HG03354 (cell line): ENCODE measurements around the gene PCNX2.

ENCODE experiments used
- ATAC-seq: cut with Tn5 transposase; IDR thresholded peaks from one replicate; pipeline ENCODE4 v1.9.1; 2021; ENCODE audit warnings: mild to moderate bottlenecking; ENCODE audit not compliant: unreplicated experiment, poor library complexity, severe bottlenecking

PCNX2 gene

DNA sequence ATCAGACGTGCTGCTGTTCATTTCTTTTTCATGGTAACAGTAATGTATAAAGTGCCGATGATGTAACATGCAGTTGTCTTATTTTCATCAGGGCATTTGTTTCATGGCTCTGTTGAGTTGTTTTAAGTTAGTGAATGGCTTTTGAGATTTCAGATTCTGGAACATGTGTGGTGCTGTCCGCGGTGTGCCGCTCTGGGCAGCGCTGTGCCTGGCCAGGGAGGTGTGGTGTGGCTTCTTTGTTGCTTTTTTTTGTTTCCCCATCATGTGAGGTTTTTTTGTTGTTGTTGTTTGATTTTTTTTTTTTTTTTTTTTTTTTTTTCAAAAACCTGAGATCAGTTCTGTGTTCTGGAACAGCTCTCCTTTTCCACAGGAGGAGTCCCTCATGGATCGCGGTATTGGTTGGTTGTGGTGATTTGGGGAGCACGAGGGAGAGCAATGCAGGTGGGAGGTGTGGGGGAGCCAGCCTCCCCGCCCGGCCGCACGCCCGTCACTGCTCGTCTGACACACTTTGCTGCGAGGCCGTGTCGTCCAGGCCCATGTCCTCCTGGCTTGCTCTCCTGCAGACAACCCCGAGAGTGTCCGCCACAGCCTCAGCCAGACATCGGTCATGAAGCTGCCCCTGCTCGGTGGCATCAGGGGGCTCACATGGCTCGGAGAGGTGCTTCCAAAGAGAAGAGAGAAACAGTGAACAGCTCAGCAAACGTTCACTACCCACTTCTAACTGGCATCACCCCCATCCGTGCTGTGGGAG, 311.5 kb downstream of the PCNX2 start:
- no peak for ATAC-seq

GRCh38 chr1:232983375-232983774, 312.1 kb downstream of the PCNX2 start:
- no peak for ATAC-seq

DNA sequence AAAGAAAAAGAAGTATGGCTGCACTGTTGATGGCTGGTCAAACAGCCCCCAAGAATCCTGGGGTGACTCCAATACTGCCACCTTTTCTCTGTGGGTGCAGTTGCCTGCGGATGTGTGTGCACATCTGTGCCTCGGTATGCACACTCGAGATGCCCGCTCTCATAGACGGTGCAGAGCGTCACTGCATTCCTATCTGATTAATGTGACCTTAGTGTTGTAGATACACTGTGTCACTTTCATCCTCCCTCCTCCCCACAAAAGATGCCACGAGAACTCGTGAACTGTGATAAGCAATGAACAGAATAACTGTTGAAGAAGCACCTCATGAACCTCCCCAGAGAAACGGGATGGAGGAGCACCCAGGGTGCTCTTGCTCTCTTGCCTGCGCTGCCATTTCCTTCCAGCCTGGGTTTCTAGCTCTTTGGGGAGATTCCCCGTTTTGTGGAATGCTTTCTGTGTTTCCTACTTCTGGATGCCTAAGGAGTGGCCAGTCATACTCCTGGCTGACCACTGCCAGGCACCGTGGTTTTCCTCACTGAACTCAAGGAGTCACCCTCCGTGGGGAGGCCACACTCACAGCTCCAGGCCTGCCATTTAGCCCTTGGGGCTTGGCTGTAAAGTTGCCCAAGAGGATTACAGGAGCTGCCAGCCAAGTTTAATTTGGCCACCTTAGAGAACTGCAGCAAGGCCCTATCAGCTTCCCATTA, 313.1 kb downstream of the PCNX2 start:
- no peak for ATAC-seq

DNA sequence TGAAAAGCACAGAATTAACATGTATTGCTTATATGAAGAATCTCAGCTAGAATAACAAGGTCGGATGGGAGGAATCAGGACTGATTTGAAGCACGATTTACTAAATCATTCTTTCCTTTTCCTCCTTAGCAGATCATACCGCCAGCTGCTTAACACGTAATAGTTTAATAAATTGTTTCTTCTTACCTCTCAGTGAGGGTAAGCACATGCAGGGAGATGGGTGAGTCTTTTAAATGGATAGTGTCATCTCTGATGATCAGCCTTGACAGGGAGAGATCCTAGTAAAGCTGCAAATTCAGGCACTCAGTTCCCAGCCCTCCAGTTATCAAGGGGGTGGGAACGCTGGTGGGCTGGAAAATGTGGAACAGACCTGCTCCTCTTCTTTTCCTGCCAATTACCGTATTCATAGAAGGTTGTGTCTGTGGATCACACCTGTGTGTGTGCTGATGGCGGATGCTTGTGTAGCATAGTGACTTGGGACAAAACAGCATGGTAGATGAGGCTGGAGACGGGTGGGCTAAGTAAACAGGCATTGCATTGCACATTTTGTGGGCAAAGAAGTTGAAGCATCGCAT, 314.5 kb downstream of the PCNX2 start:
- no peak for ATAC-seq

GRCh38 chr1:232980355-232980978, 315.1 kb downstream of the PCNX2 start:
- no peak for ATAC-seq

GRCh38 chr1:232979558-232979957, 316.0 kb downstream of the PCNX2 start:
- ATAC-seq = no peak

GRCh38 chr1:232978815-232979214, 316.7 kb downstream of the PCNX2 start:
- no peak for ATAC-seq

DNA sequence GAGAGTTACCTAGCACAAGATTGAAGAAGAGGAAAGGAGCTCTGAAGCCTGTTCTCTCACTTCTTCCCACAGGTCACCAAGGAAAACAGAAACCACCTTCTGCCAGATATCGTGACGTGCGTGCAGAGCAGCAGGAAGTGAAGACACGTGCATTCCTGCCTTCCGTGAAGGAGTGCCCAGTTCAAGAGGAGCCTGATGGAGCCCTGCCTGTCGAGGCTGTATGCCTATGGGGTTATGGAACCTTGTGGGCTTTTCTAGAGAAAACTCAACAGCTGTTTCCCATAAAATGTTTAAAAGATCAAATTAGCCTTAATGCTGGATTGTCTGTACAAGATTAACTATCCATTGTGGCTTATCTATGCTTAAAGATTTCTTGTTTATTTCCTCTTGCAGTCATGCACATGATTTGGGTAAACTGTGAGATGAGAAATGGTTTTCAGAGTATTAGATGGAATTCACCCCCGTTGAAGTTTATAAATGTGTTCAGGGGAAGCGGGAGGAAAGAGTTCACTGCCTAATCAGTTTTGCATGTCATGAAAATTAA, 317.4 kb downstream of the PCNX2 start:
- ATAC-seq = no peak

- no peak for ATAC-seq
Measured at GRCh38 chr1:232974971-232975370, 320.6 kb downstream of the PCNX2 start.

DNA sequence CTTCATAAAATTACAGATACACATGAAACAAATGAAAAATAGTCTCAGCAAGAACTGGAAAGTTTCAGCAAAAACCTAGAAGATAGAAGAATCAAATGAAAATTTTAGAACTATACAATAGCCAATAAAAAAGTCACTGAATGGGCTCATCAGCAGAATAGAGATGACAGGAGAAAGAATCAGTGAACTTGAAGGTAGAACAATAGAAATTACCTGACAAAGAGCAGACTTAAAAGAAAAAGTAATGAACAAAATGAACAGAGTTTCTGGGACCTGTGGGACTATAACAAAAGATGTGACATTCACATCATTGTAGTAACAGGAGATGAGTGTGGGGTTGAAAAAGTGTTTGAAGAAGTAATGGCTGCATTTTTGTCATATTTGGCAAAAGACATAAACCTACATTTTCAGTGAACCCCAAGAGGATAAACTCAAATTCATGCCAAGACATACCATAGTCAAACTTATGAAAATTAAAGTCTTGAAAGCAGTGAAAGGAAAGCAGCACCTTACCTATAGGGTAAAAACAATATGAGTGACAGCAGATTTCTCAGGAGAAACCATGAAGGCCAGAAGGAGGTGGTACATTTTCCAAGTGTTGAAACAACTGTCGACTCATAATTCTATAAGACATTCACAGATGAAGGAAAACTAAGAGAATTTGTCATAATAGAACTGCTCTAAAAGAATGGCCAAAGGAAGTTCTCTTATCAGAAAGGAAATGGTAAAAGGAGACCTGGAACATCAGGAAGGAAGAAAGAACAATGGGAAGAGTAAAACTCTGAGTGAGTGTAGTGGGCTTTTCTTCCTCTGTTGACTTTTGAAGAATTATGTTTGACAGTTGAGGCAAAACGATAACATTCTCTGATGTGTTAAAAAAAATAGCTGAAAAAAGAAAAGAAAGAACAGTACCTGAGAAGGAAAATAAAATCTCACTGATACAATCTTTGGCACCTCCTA, 321.6 kb downstream of the PCNX2 start:
- no peak for ATAC-seq

DNA sequence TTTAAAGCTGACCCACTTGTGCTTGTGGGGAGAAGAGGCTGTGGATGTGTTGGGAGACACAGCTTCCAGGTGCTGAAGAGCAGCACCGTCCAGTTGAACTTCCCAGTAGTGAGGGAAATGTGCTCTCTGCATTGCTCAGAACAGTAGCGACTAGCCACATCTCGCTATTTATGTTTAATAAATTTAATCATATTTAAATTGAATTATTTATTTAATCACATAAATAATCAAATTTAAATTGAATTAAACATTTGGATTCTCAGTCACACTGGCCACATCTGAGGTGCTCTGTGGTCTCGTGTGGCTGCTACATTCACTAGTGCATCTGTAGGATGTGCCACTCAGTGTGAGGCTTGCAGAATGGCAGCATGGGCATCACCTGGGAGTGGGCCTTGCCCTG, 325.0 kb downstream of the PCNX2 start:
- no peak for ATAC-seq

DNA sequence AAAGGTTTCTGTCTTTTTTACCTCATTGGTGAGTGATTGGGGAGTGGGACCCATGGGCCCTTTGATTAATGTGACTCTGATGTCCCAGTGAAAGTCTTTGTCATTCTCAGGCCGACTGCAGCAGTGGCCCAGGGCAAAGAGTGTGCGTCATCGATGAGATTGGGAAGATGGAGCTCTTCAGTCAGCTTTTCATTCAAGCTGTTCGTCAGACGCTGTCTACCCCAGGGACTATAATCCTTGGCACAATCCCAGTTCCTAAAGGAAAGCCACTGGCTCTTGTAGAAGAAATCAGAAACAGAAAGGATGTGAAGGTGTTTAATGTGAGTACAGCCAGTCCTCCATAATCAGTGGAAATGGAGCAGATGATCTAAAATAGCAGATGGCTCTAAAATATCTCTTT, 325.7 kb downstream of the PCNX2 start:
- ATAC-seq = no peak

GRCh38 chr1:232968965-232969364, 326.6 kb downstream of the PCNX2 start:
- ATAC-seq = no peak

DNA sequence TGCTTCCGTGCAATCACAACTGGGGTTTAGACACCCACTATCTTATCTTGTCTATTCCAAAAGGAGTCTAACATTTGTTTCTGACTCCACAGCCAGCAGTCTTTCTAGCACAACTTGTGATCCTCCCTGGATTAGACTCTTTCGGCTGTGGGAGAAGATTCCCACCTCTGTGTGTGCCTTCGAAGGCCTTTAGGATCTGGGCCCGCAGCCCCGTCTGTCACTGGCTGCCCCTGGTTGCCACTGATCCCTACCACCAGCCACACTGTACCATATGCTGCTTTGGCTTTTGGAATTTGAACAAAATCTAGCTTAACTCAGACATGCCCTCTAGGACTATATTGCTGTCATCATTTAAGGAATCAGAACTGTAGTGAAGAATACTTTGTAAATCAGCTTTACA, 327.1 kb downstream of the PCNX2 start:
- no peak for ATAC-seq

DNA sequence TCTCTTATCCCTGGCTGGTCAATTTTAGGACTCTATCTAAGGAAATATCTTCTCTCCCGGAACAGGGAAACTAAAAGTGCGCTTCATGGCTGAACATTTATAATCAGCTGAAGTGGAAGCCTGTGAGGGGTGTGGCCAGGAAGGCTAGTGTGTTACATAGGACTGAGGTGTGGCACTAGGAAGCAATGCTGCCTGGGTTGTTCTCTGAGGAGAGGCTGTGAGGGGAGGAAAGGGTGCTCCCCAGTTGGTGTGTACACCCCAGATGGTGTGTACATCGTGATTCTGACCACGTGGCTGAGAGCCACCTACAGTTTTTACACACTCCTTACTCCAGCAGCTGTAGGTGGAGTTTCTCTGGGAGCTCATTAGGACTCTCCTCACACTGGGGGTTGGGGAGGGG, 328.9 kb downstream of the PCNX2 start:
- no peak for ATAC-seq

GRCh38 chr1:232965912-232966217, 329.7 kb downstream of the PCNX2 start:
- ATAC-seq = no peak

- no peak for ATAC-seq
Measured at GRCh38 chr1:232965124-232965911, 330.2 kb downstream of the PCNX2 start.

DNA sequence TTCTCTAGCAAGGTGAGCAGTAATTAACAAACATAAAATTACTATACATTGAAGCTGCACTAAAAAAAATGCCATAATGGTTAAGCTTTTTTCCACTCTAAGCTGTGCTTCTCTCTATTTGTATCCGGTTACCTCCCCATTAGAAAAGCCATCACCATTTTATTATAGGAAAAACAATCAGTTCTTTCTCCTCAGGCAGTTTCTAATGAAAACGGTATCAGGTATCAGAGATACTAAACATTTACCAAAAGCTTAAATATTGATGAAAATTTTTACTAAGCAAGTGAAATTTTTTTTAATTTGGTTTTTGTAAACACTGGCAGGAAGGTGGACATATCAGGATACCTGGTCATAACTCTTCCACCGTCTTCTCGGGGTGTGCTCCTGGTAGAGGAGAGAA, 330.9 kb downstream of the PCNX2 start:
- ATAC-seq = no peak
